ENCODE results near the gene TARBP1.

DNA sequence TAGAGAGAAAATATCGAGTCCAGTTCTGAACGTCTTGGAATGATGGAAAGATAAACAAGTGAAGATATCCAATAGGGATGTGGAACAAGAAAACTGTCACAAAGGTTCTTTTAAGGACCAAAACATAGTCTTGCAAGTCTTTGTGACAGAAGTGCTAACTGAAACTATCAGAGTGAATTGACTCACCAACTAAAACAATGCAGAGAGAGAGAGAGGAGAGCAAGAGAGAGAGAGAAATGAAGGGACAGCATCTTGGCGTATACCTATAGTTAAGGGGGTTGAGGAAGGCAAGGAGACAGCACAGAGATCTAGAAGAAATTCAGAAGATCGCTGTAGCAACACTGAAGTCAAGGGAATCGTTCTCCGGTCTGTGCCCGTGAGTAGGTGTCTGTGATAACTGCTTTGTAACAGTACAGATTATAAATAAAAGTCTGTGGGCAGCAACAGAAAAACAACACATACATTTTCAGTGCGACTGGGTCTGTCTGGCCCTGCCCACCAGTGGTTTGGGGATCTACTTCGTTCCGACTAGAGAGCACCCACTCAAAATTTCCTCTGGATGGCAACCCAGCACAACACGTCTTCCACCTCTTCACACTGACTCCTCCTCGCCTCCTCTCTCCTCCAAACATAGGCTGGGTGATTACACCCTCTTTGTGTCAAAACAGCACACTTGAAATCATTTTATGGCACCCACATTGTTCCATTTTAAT lies 110.5 kb downstream of the TARBP1 start:
- TF ChIP-seq, protein P1, sequence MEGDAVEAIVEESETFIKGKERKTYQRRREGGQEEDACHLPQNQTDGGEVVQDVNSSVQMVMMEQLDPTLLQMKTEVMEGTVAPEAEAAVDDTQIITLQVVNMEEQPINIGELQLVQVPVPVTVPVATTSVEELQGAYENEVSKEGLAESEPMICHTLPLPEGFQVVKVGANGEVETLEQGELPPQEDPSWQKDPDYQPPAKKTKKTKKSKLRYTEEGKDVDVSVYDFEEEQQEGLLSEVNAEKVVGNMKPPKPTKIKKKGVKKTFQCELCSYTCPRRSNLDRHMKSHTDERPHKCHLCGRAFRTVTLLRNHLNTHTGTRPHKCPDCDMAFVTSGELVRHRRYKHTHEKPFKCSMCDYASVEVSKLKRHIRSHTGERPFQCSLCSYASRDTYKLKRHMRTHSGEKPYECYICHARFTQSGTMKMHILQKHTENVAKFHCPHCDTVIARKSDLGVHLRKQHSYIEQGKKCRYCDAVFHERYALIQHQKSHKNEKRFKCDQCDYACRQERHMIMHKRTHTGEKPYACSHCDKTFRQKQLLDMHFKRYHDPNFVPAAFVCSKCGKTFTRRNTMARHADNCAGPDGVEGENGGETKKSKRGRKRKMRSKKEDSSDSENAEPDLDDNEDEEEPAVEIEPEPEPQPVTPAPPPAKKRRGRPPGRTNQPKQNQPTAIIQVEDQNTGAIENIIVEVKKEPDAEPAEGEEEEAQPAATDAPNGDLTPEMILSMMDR (IDR thresholded peaks at IDR 0.05; ENCODE audit: borderline replicate concordance, extremely low read depth, low read length, poor library complexity, severe bottlenecking): no peak
- no peak for TF ChIP-seq EZH2 (IDR thresholded peaks at IDR 0.05; ENCODE audit: borderline replicate concordance, low read depth, low read length, severe bottlenecking)
